Loucy (cell line): ENCODE results near the gene TLE5.

Source experiments
- CTCF ChIP-seq: fragments of 200-600 bp; sonication (generic); conservative IDR thresholded peaks from 2 replicates; pipeline ENCODE4 v1.5.1; 2014; ENCODE audit warnings: mild to moderate bottlenecking, antibody characterized with exemption, low read length
- EZH2phosphoT487 ChIP-seq: fragments of 200-600 bp; IDR thresholded peaks from 2 replicates; pipeline ENCODE4 v1.6.1; 2018; ENCODE audit warnings: antibody characterized with exemption, mild to moderate bottlenecking, moderate library complexity, borderline replicate concordance

GRCh38 chr19:3058821-3059314 lies 3.4 kb downstream of the TLE5 start:
- no peak for TF ChIP-seq CTCF
- TF ChIP-seq EZH2phosphoT487, result no peak
